Tibial nerve (tissue), 4 donors: Measurements from ENCODE around the gene GTF2F2. TPM values are rescaled to one million over a fixed set of nuclear protein-coding genes. Genes with fewer than 3 reads are reported as not detected.

ENCODE experiments used
- DNase-seq, 2 donors: peaks; one replicate each; pipeline ENCODE4 v3.0.0-alpha.2; 2019; ENCODE audit warnings: low spot score in 2 of 2
- H3K27ac ChIP-seq, 4 donors: fragments of 200-600 bp; sonication (generic) in 3 of 4; one replicate each; pipeline ENCODE4 v1.5.1; 2017 to 2019; ENCODE audit warnings: mild to moderate bottlenecking in 1 of 4
- H3K27me3 ChIP-seq, 2 donors: fragments of 200-600 bp; sonication (generic) in 1 of 2; one replicate each; pipeline versions ENCODE4 v1.5.1 to v1.6.0; 2017 to 2019
- H3K36me3 ChIP-seq, 3 donors: fragments of 200-600 bp; sonication (generic); one replicate each; pipeline ENCODE4 v1.5.1; 2018 to 2019
- H3K4me1 ChIP-seq, 4 donors: fragments of 200-600 bp; sonication (generic) in 3 of 4; one replicate each; pipeline ENCODE4 v1.5.1; 2017 to 2019
- H3K4me3 ChIP-seq, 4 donors: fragments of 200-600 bp; sonication (generic) in 3 of 4; one replicate each; pipeline ENCODE4 v1.5.1; 2017 to 2019; ENCODE audit warnings: mild to moderate bottlenecking in 1 of 4, moderate library complexity in 1 of 4
- H3K9me3 ChIP-seq, 4 donors: fragments of 200-600 bp; sonication (generic) in 3 of 4; one replicate each; pipeline ENCODE4 v1.5.1; 2017 to 2019
- CTCF ChIP-seq, 5 experiments: fragments of 200-600 bp in 3 of 5; fragments of 450-650 bp in 2 of 5; sonication (generic) in 3 of 5; IDR thresholded peaks; one replicate each; pipeline ENCODE4 v1.5.1; 2016 to 2019; ENCODE audit warnings: antibody characterized with exemption in 5 of 5, mild to moderate bottlenecking in 3 of 5, moderate library complexity in 2 of 5
- EP300 ChIP-seq, 2 donors: sonication (generic); formaldehyde crosslinking; IDR thresholded peaks; one replicate each; pipeline ENCODE4 v1.6.1; 2017; ENCODE audit warnings: antibody characterized with exemption in 2 of 2, mild to moderate bottlenecking in 1 of 2
- POLR2A ChIP-seq, 2 donors: fragments of 450-650 bp; IDR thresholded peaks; one replicate each; pipeline ENCODE4 v1.6.1; 2017; ENCODE audit warnings: antibody characterized with exemption in 2 of 2, mild to moderate bottlenecking in 2 of 2, moderate library complexity in 2 of 2
- WGBS, 2 donors: methylation state at CpG; one replicate each; pipeline ENCODE4 v1.1.5; 2018; 5-methylcytosine and 5-hydroxymethylcytosine counted together
- total RNA-seq, 4 donors: library from RNA; depleted of rRNA; stranded (reverse); fragments of >200 nt; gene quantifications; one replicate each; pipeline ENCODE4 v1.1.0, GENCODE V29; 2016

The GTF2F2 gene, protein sequence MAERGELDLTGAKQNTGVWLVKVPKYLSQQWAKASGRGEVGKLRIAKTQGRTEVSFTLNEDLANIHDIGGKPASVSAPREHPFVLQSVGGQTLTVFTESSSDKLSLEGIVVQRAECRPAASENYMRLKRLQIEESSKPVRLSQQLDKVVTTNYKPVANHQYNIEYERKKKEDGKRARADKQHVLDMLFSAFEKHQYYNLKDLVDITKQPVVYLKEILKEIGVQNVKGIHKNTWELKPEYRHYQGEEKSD
- 10 to 100 TPM; 20.2 to 28.8 (median 24.1) TPM for total RNA-seq

- Histone ChIP-seq H3K9me3 (no peaks in the 10 kb centered on the region), H3K36me3 (no peaks in the 10 kb centered on the region), H3K27ac (peak within 1 kb of the TSS; percentile 48 to 90 (median 84)), H3K4me3 (peak within 1 kb of the TSS; percentile 54 to 95 (median 74)), H3K4me1 (peaks cover 0 to 35% (median 15%) of the 10 kb centered on the region in 4 donors), H3K27me3 (no peaks in the 10 kb centered on the region)
- DNase-seq, result peak; percentile 70 to 79
- WGBS, 2 donors, result 1% methylated on average over 53 of the region's 53 CpGs
- TF ChIP-seq CTCF (IDR thresholded peaks at IDR 0.05) (peak in 2 of 5 experiments; percentile 21 to 36), POLR2A (IDR thresholded peaks at IDR 0.05) (peak in 1 of 2 donors; percentile 53), EP300 (IDR thresholded peaks at IDR 0.05) (peak; percentile 52 to 89)
Observed at GRCh38 chr13:45119991-45120864, at the start of gene GTF2F2. Gene GTF2F2 (plus strand): TSS chr13:45120510. CDS start chr13:45120656, 146 bp downstream.

DNA sequence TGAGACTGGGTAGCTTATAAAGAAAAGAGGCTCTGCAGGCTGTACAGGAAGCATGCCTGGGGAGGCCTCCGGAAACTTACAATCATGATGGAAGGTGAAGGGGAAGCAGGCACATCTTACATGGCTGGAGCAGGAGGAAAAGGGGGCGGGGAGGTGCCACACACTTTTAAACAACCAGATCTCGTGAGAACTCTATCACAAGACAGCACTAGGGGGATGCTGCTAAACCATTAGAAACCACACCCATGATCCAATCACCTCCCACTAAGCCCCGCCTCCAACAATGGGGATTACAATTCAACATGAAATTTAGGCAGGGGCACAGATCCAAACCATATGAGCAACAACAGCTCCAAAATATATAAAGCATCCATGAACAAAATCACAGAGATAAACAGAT lies 46.5 kb upstream of the GTF2F2 start:
- Histone ChIP-seq H3K27me3 (no peaks in the 10 kb centered on the region), H3K9me3 (no peaks in the 10 kb centered on the region), H3K4me3 (no peak overlapping the region), H3K27ac (no peak overlapping the region), H3K36me3 (no peaks in the 10 kb centered on the region), H3K4me1 (no peaks in the 10 kb centered on the region)
- no peak for TF ChIP-seq POLR2A (IDR thresholded peaks at IDR 0.05)
- no peak for TF ChIP-seq EP300 (IDR thresholded peaks at IDR 0.05)
- TF ChIP-seq CTCF (IDR thresholded peaks at IDR 0.05), result no peak
- no peak for DNase-seq
- 77 to 83% methylated on average over 4 of the region's 4 CpGs for WGBS, 2 donors

- DNase-seq, result no peak
- H3K36me3 ChIP-seq, result no peaks in the 10 kb centered on the region
- TF ChIP-seq POLR2A (IDR thresholded peaks at IDR 0.05), result no peak
- no peak for TF ChIP-seq EP300 (IDR thresholded peaks at IDR 0.05)
- TF ChIP-seq CTCF (IDR thresholded peaks at IDR 0.05), result no peak
- no peak overlapping the region for H3K4me3 ChIP-seq
- H3K27ac ChIP-seq, result no peak overlapping the region
- no peaks in the 10 kb centered on the region for H3K9me3 ChIP-seq
- WGBS, 2 donors, result 59 to 72% methylated on average over 6 of the region's 6 CpGs
- no peaks in the 10 kb centered on the region for H3K27me3 ChIP-seq
- no peaks in the 10 kb centered on the region for H3K4me1 ChIP-seq
Observed at GRCh38 chr13:45074721-45075120, 45.6 kb upstream of the GTF2F2 start.

- TF ChIP-seq CTCF (IDR thresholded peaks at IDR 0.05) (no peak), EP300 (IDR thresholded peaks at IDR 0.05) (no peak), POLR2A (IDR thresholded peaks at IDR 0.05) (no peak)
- H3K4me3 ChIP-seq, result no peak overlapping the region
- H3K9me3 ChIP-seq, result no peaks in the 10 kb centered on the region
- H3K36me3 ChIP-seq, result no peaks in the 10 kb centered on the region
- H3K27me3 ChIP-seq, result no peaks in the 10 kb centered on the region
- WGBS, 2 donors, result 85 to 88% methylated on average over 1 of the region's 1 CpG
- no peak for DNase-seq
- peaks cover 0 to 3% (median 0%) of the 10 kb centered on the region in 4 donors for H3K4me1 ChIP-seq
- no peak overlapping the region for H3K27ac ChIP-seq
Observed at GRCh38 chr13:45078003-45078402, 42.3 kb upstream of the GTF2F2 start.

DNA sequence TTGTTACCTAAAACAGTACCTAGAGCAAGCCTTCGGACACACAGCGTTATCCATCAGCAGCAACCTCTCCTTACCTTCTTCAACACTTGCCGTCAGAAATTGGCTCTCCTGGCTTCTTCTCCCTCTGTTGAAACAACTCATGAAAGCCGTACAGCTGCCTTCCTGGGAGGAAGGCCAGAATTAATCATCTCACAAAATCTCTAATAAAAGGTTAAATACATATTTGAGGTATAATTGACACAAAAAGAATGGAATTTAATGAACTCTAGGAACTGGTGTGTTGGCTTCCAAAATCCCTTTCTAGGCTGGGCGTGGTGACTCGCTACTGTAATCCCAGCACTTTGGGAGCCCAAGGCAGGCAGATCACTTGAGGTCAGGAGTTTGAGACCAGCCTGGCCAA lies 37.3 kb upstream of the GTF2F2 start:
- Histone ChIP-seq H3K27me3 (no peaks in the 10 kb centered on the region), H3K27ac (no peak overlapping the region), H3K9me3 (no peaks in the 10 kb centered on the region), H3K4me3 (no peak overlapping the region), H3K36me3 (no peaks in the 10 kb centered on the region), H3K4me1 (peaks cover 0 to 5% (median 0%) of the 10 kb centered on the region in 4 donors)
- WGBS, 2 donors, result 72 to 73% methylated on average over 6 of the region's 6 CpGs
- no peak for DNase-seq
- TF ChIP-seq EP300 (IDR thresholded peaks at IDR 0.05) (no peak), CTCF (IDR thresholded peaks at IDR 0.05) (no peak)
